Measurements from ENCODE around the gene PDZD2.

GRCh38 chr5:31596354-31596753 lies 42.6 kb upstream of the PDZD2 start:
- TF ChIP-seq REST (IDR thresholded peaks at IDR 0.05; ENCODE audit: unreplicated experiment) (no peak), CTCF (conservative IDR thresholded peaks at IDR 0.05; ENCODE audit: low read depth in 2 of 2) (no peak), EZH2 (IDR thresholded peaks at IDR 0.05; ENCODE audit: low read depth, unreplicated experiment) (no peak), EZH2phosphoT487 (IDR thresholded peaks at IDR 0.05; ENCODE audit: unreplicated experiment) (no peak), ZNF331 (CRISPR knock-in tag; IDR thresholded peaks at IDR 0.05; ENCODE audit: low read depth) (no peak), JUNB (IDR thresholded peaks at IDR 0.05; ENCODE audit: unreplicated experiment) (no peak), POLR2AphosphoS5 (IDR thresholded peaks at IDR 0.05; ENCODE audit: low read depth) (no peak), STAT1 (IDR thresholded peaks at IDR 0.05; ENCODE audit: unreplicated experiment) (no peak)

Data from GM23338 (cell line).